T-helper 1 cell treated with Interleukin-12 subunit alpha and Interleukin-12 subunit beta and Interleukin-4 antibody, amounts not matched to agents 30 μg/mL and 1 μg/mL, for 36 hours (primary cell): Measurements from ENCODE around the gene SOX18.

Experiments
- H3K27ac Mint-ChIP-seq: one replicate; pipeline ENCODE4 v1.8.0; 2021; ENCODE audit warnings: mild to moderate bottlenecking, mixed read lengths
- H3K27me3 Mint-ChIP-seq: one replicate; pipeline ENCODE4 v1.8.0; 2021; ENCODE audit warnings: low read depth, mixed read lengths
- H3K36me3 Mint-ChIP-seq: one replicate; pipeline ENCODE4 v1.8.0; 2021; ENCODE audit warnings: low read depth, mixed read lengths
- H3K4me1 Mint-ChIP-seq: one replicate; pipeline ENCODE4 v1.8.0; 2021; ENCODE audit warnings: low read depth, mixed read lengths
- H3K4me3 Mint-ChIP-seq: one replicate; pipeline ENCODE4 v1.8.0; 2021; ENCODE audit warnings: mild to moderate bottlenecking, moderate library complexity, mixed read lengths
- H3K9me3 Mint-ChIP-seq: one replicate; pipeline ENCODE4 v1.8.0; 2021; ENCODE audit warnings: mixed read lengths

The SOX18 gene

GRCh38 chr20:64067005-64067632, 17.7 kb upstream of the SOX18 start:
- H3K9me3 Mint-ChIP-seq, result no peaks in the 10 kb centered on the region
- H3K36me3 Mint-ChIP-seq, result peaks cover 1% of the 10 kb centered on the region
- H3K27ac Mint-ChIP-seq, result peak overlapping the region; percentile 76
- H3K4me1 Mint-ChIP-seq, result peaks cover 45% of the 10 kb centered on the region
- H3K27me3 Mint-ChIP-seq, result no peaks in the 10 kb centered on the region
- H3K4me3 Mint-ChIP-seq, result peak overlapping the region; percentile 68

GRCh38 chr20:64065974-64066343, 16.5 kb upstream of the SOX18 start:
- Mint-ChIP-seq H3K27me3 (no peaks in the 10 kb centered on the region), H3K27ac (peak overlapping the region; percentile 96), H3K4me3 (peak overlapping the region; percentile 74), H3K36me3 (peaks cover 1% of the 10 kb centered on the region), H3K9me3 (no peaks in the 10 kb centered on the region), H3K4me1 (peaks cover 46% of the 10 kb centered on the region)

DNA sequence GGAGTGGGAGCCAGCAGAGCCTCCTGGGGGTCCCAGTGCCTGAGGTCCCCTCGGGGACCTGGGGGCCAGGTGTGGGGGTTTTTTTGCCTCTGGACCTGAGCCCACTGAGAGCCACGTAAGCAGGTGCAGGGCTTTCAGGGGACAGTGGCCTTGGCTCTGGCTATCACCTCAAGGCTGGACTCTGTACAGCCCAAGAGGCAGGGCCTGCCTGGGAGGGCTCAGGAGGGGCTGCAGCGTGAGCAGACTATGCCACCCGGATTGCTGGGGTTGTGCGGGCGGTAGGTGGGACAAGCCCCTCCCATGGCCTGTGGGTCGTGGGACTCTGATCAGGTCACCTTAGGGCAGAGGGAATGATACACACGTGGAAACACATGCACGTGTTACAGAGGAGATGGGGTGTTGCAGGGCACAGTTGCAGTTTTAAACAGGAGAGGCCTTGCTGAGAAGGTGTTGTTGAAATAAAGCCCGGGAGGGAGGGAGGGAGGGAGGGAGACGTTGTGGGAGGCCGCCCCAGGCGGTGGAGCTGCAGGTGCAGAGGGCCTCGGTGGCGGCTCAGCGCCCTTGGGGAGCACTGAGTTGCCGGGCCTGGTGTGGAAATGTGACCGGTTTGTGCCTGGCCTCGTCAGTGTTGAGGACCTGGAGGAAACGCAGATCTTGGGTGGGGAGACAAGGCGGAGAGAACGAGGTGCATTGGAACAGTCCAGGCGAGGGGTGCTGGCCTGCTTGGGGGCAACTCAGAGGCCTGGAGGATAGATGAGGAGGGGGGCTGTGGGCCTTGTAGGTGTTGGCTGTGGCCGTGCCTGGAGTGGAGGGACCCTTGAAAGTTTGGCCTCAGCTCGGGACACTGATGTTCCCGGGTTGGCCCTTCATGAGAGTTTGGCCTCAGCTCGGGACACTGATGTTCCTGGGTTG, 15.9 kb upstream of the SOX18 start:
- peak overlapping the region; percentile 96 for H3K27ac Mint-ChIP-seq
- no peaks in the 10 kb centered on the region for H3K27me3 Mint-ChIP-seq
- H3K4me1 Mint-ChIP-seq, result peaks cover 46% of the 10 kb centered on the region
- peaks cover 1% of the 10 kb centered on the region for H3K36me3 Mint-ChIP-seq
- H3K9me3 Mint-ChIP-seq, result no peaks in the 10 kb centered on the region
- H3K4me3 Mint-ChIP-seq, result peak overlapping the region; percentile 74

- H3K4me3 Mint-ChIP-seq, result peak overlapping the region; percentile 85
- no peaks in the 10 kb centered on the region for H3K9me3 Mint-ChIP-seq
- peaks cover 47% of the 10 kb centered on the region for H3K4me1 Mint-ChIP-seq
- peak overlapping the region; percentile 81 for H3K27ac Mint-ChIP-seq
- H3K27me3 Mint-ChIP-seq, result no peaks in the 10 kb centered on the region
- peaks cover 1% of the 10 kb centered on the region for H3K36me3 Mint-ChIP-seq
These were observed 14.8 kb upstream of the SOX18 start for GRCh38 chr20:64064145-64064698.

- H3K4me1 Mint-ChIP-seq, result peaks cover 47% of the 10 kb centered on the region
- peaks cover 1% of the 10 kb centered on the region for H3K36me3 Mint-ChIP-seq
- peak overlapping the region; percentile 81 for H3K27ac Mint-ChIP-seq
- H3K27me3 Mint-ChIP-seq, result no peaks in the 10 kb centered on the region
- H3K4me3 Mint-ChIP-seq, result peak overlapping the region; percentile 85
- H3K9me3 Mint-ChIP-seq, result no peaks in the 10 kb centered on the region
These were observed 14.1 kb upstream of the SOX18 start for GRCh38 chr20:64063389-64064144.

DNA sequence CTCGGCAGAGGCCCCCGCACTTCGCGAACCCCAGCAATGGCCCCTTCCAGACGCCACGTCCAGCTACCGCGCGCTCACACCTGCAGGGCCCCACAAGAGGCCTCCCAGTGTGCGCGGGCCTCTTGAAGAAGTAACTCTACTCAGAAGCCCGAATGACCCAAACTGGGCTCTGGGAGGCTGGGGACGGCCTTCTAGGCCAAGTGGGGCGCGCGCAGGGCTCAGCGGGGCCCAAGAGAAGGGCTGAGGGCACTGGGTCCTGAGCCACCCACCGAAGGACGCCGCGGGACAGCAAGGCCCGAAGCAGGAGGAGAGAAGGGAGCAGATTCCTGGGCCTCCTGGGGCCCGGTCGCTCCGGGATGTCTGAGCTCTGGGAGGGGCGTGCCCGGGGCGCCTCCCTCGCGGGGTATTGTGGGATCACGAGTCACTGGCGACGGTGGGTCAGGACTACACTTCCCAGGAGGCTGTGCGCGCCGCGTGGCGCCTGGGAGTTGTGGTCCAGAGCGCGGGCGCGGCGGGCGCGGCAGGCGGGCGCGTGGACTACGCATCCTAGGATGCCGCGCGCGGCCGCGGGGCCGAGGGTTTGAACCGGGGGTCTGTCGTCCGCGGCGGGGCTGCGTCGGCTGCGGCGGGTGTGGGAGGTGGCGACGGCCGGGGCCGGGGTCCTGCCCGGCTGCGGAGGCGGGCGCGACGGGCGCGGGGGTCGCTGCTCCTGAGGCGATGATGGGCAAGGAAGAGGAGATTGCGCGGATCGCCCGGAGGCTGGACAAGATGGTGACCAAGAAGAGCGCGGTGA, 13.4 kb upstream of the SOX18 start, which contains the start of gene TCEA2:
TCEA2 (plus strand) TSS at position 603 of the 793 bp plus-strand sequence; CDS start at position 718, 115 bp downstream.
- H3K4me3 Mint-ChIP-seq, result peak within 1 kb of the TSS; percentile 85
- H3K4me1 Mint-ChIP-seq, result peaks cover 48% of the 10 kb centered on the region
- peak within 1 kb of the TSS; percentile 81 for H3K27ac Mint-ChIP-seq
- peaks cover 1% of the 10 kb centered on the region for H3K36me3 Mint-ChIP-seq
- no peaks in the 10 kb centered on the region for H3K9me3 Mint-ChIP-seq
- H3K27me3 Mint-ChIP-seq, result no peaks in the 10 kb centered on the region

DNA sequence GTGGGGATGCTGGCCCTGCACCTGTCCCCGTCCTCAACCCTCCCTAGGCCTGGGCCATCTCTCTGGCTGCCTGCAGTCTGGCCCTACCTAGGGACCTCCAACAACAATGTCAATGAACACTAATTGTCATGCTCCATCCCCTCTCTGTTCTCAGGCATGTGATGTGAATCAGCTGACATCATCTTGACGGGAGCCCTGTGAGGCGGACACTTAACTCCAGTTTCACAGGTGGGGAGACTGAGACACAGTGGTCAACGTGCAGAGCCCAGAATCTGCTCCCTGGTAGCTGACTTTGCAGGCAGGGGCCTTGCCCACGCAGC, 12.8 kb upstream of the SOX18 start:
- Mint-ChIP-seq H3K27ac (no peak overlapping the region), H3K9me3 (no peaks in the 10 kb centered on the region), H3K4me3 (no peak overlapping the region), H3K4me1 (peaks cover 46% of the 10 kb centered on the region), H3K36me3 (peaks cover 1% of the 10 kb centered on the region), H3K27me3 (no peaks in the 10 kb centered on the region)

DNA sequence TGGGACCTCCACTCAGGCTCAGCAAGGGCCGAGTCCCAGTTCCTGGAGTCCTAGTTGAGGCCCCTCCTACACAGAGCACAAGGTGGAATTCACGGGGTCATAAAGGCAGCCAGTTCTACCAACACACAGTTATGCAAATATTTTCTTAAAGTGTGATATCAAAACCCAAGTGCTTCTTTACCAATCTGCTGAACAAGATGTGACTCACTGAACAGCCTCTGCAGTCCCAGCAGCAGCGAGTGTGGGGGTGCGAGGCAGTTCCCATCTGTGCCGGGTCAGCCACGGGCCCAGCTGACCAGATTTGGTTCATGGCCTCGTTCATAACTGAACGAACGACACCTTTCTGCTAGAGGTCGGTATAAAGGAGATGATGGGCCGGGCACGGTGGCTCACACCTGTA, 9.1 kb upstream of the SOX18 start:
- Mint-ChIP-seq H3K27ac (no peak overlapping the region), H3K4me1 (peaks cover 23% of the 10 kb centered on the region), H3K4me3 (peak overlapping the region; percentile 50), H3K27me3 (no peaks in the 10 kb centered on the region), H3K9me3 (no peaks in the 10 kb centered on the region), H3K36me3 (no peaks in the 10 kb centered on the region)

- no peaks in the 10 kb centered on the region for H3K36me3 Mint-ChIP-seq
- peaks cover 23% of the 10 kb centered on the region for H3K4me1 Mint-ChIP-seq
- H3K4me3 Mint-ChIP-seq, result peak overlapping the region; percentile 70
- H3K9me3 Mint-ChIP-seq, result no peaks in the 10 kb centered on the region
- no peaks in the 10 kb centered on the region for H3K27me3 Mint-ChIP-seq
- H3K27ac Mint-ChIP-seq, result peak overlapping the region; percentile 79
These were observed 8.4 kb upstream of the SOX18 start for GRCh38 chr20:64057628-64058498.

DNA sequence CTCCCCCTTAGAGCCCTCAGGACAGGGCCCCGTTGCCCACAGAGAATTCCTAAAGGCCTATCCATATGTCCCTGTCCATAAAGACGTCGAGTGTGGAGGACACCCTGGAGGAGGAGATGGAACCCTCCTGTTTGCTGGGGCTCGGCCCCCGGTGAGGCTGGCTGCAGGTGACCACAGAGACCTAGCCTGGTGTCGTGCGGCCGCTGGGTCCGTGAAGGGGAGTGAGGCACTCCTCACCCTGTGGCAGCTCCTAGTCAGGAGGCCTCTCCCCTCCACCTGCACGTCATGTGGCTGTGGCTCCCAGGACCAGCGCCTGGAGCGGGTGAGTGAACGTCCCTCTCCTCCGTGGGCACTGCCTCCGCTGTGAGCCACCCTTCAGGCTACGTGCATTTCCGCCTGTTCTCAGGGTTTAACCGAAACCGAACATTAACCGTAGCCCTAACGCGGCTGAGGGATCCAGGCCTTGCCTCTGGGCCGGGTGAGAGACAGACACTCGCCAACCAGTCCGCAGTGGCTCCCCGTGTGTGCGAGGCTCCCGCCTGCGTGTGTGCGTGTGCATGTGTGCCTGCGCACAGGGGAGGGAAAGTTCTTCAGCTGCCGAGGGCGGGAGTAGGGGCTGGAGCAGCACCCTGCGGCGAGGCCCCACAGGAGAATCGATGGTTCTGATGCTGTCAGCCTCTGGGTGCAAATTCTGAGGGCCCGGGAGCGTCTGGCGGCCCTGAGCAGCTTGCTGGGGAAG, 7.6 kb upstream of the SOX18 start:
- no peaks in the 10 kb centered on the region for H3K36me3 Mint-ChIP-seq
- H3K27ac Mint-ChIP-seq, result peak overlapping the region; percentile 79
- no peaks in the 10 kb centered on the region for H3K9me3 Mint-ChIP-seq
- peak overlapping the region; percentile 70 for H3K4me3 Mint-ChIP-seq
- H3K4me1 Mint-ChIP-seq, result peaks cover 20% of the 10 kb centered on the region
- no peaks in the 10 kb centered on the region for H3K27me3 Mint-ChIP-seq

DNA sequence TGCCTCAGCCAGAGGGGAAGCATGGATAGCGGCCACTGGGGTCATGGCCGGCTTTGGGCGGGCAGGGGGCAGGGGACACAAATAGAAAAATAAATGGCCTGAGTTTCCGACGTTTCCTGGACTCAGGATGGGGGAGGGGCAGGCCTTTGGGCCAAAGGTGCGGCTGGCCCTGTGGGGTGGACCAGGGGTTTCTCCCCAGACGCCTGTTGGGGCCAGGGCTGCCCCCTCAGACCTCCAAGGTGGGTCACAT, 7.1 kb upstream of the SOX18 start:
- Mint-ChIP-seq H3K4me3 (no peak overlapping the region), H3K9me3 (no peaks in the 10 kb centered on the region), H3K27me3 (peaks cover 5% of the 10 kb centered on the region), H3K4me1 (peaks cover 20% of the 10 kb centered on the region), H3K36me3 (no peaks in the 10 kb centered on the region), H3K27ac (no peak overlapping the region)

- H3K27ac Mint-ChIP-seq, result no peak overlapping the region
- H3K36me3 Mint-ChIP-seq, result no peaks in the 10 kb centered on the region
- H3K4me3 Mint-ChIP-seq, result no peak overlapping the region
- H3K27me3 Mint-ChIP-seq, result peaks cover 6% of the 10 kb centered on the region
- no peaks in the 10 kb centered on the region for H3K9me3 Mint-ChIP-seq
- H3K4me1 Mint-ChIP-seq, result peaks cover 20% of the 10 kb centered on the region
These were observed 6.6 kb upstream of the SOX18 start for GRCh38 chr20:64055893-64056638.
